Sigmoid colon (tissue), 4 donors: ENCODE measurements around the gene INF2.
"Not testable (repeated sequence)": the region's sequence is repeated elsewhere in the genome, so short reads cannot be mapped to it uniquely, and the experiment has no call there.

Source experiments
- CTCF ChIP-seq, 4 experiments: fragments of 450-650 bp in 3 of 4; fragments of 200-600 bp in 1 of 4; IDR thresholded peaks; one replicate each; pipeline ENCODE4 v1.5.1; 2016 to 2019; ENCODE audit warnings: antibody characterized with exemption in 4 of 4, mild to moderate bottlenecking in 3 of 4, moderate library complexity in 2 of 4
- POLR2AphosphoS5 ChIP-seq, 4 donors: sonication (generic); formaldehyde crosslinking; IDR thresholded peaks; one replicate each; pipeline ENCODE4 v1.6.1; 2017; ENCODE audit warnings: antibody characterized with exemption in 4 of 4

- not testable (repeated sequence) for TF ChIP-seq CTCF, POLR2AphosphoS5 (IDR thresholded peaks at IDR 0.05)
Measured at GRCh38 chr14:104672119-104672518, 17.3 kb upstream of the INF2 start.
